SK-N-SH (cell line): ENCODE measurements around the gene NUDT14. TPM values are rescaled to one million over a fixed set of nuclear protein-coding genes. Genes with fewer than 3 reads are reported as not detected.
A peak's percentile ranks its signal among the peaks of the same experiment; 100 is the strongest.

Source experiments
- CTCF ChIA-PET: fragments of 300-600, 350-600 bp; formaldehyde crosslinking; extraction: SDS; loops from one replicate; lab custom pipeline; 2021; lab: Yijun Ruan, JAX
- POLR2A ChIA-PET: fragments of 350-600 bp; sonication (Branson Sonifier 250); formaldehyde crosslinking; extraction: SDS; loops from one replicate; lab custom pipeline; 2020; ENCODE audit warnings: antibody characterized with exemption, inconsistent platforms; lab: Yijun Ruan, JAX
- DNase-seq: peaks from one replicate; pipeline ENCODE4 v3.0.0; 2012
- H2AFZ ChIP-seq: fragments of 200-600 bp; sonication (generic); 2 replicates; pipeline ENCODE4 v1.8.1; 2016; ENCODE audit warnings: antibody characterized with exemption, mild to moderate bottlenecking, low read depth
- H3F3A ChIP-seq: fragments of 200-600 bp; sonication (generic); replicated peaks from 2 replicates; pipeline ENCODE3; 2016; ENCODE audit warnings: antibody characterized with exemption, mild to moderate bottlenecking; ENCODE audit not compliant: insufficient read depth
- H3K27ac ChIP-seq, 2 experiments: fragments of 200-500 bp in 1 of 2; fragments of 200-600 bp in 1 of 2; sonication (Bioruptor generic) in 1 of 2; sonication (generic), shearing (Covaris generic) in 1 of 2; 2 replicates each; pipeline versions ENCODE4 v1.5.1 to v1.6.1; 2014 to 2016; ENCODE audit warnings: low read depth in 2 of 2, inconsistent platforms in 1 of 2, low read length in 1 of 2, mild to moderate bottlenecking in 1 of 2, mixed read lengths in 1 of 2
- H3K27me3 ChIP-seq: fragments of 200-600 bp; sonication (generic), shearing (Covaris generic); 2 replicates; pipeline ENCODE4 v1.6.1; 2016; ENCODE audit warnings: mixed run types; ENCODE audit not compliant: insufficient read depth
- H3K36me3 ChIP-seq, 2 experiments: fragments of 200-500 bp in 1 of 2; fragments of 200-600 bp in 1 of 2; sonication (Bioruptor generic) in 1 of 2; sonication (generic) in 1 of 2; replicated peaks in 1 of 2; 2 replicates each; pipeline versions ENCODE3 to v1.5.1; 2014 to 2016; ENCODE audit warnings: low read length in 1 of 2, mild to moderate bottlenecking in 1 of 2; ENCODE audit not compliant: insufficient read depth in 2 of 2, control insufficient read depth in 1 of 2
- H3K4me1 ChIP-seq, 2 experiments: fragments of 200-500 bp in 1 of 2; fragments of 200-600 bp in 1 of 2; sonication (Bioruptor generic) in 1 of 2; sonication (generic), shearing (Covaris generic) in 1 of 2; 2 replicates each; pipeline versions ENCODE4 v1.5.1 to v1.6.1; 2014 to 2016; ENCODE audit warnings: low read depth in 1 of 2, low read length in 1 of 2, mixed run types in 1 of 2; ENCODE audit not compliant: insufficient read depth in 2 of 2, control insufficient read depth in 1 of 2
- H3K4me2 ChIP-seq: fragments of 200-600 bp; sonication (generic), shearing (Covaris generic); 2 replicates; pipeline ENCODE4 v1.6.1; 2017; ENCODE audit warnings: mixed run types
- H3K4me3 ChIP-seq, 2 experiments: fragments of 200-500 bp in 1 of 2; fragments of 200-600 bp in 1 of 2; sonication (Bioruptor generic) in 1 of 2; sonication (generic), shearing (Covaris generic) in 1 of 2; 2 replicates each; pipeline versions ENCODE4 v1.5.1 to v1.8.1; 2014 to 2016; ENCODE audit warnings: low read depth in 2 of 2, inconsistent platforms in 1 of 2, low read length in 1 of 2, mild to moderate bottlenecking in 1 of 2, mixed read lengths in 1 of 2, moderate library complexity in 1 of 2
- H3K79me2 ChIP-seq: fragments of 200-600 bp; sonication (generic); 2 replicates; pipeline ENCODE4 v1.8.1; 2017; ENCODE audit warnings: mild to moderate bottlenecking; ENCODE audit not compliant: insufficient read depth
- H3K9ac ChIP-seq: fragments of 200-600 bp; sonication (generic); 2 replicates; pipeline ENCODE4 v1.6.1; 2017; ENCODE audit warnings: mixed run types
- H3K9me2 ChIP-seq: fragments of 200-600 bp; sonication (generic); 2 replicates; pipeline ENCODE4 v1.6.1; 2017; ENCODE audit warnings: mixed run types
- H3K9me3 ChIP-seq: fragments of 200-600 bp; sonication (generic); 2 replicates; pipeline ENCODE4 v1.6.1; 2017; ENCODE audit warnings: mixed run types, mild to moderate bottlenecking, moderate library complexity
- H4K20me1 ChIP-seq: fragments of 200-600 bp; sonication (generic); 2 replicates; pipeline ENCODE4 v1.6.1; 2017; ENCODE audit warnings: mild to moderate bottlenecking, mixed run types; ENCODE audit not compliant: insufficient read depth
- CHD2 ChIP-seq: fragments of 150-350 bp; IDR thresholded peaks from 2 replicates; pipeline ENCODE4 v1.6.1; 2018; ENCODE audit warnings: low read length; ENCODE audit not compliant: partially characterized antibody
- CTCF ChIP-seq: fragments of 200-600 bp; sonication (generic); IDR thresholded peaks from 2 replicates; pipeline ENCODE4 v1.6.1; 2017; ENCODE audit warnings: antibody characterized with exemption, mild to moderate bottlenecking, moderate library complexity
- ELF1 ChIP-seq: IDR thresholded peaks from 2 replicates; pipeline ENCODE4 v1.4.0; 2012
- EP300 ChIP-seq, 2 experiments: IDR thresholded peaks; 2 replicates each; pipeline versions ENCODE4 v1.4.0 to v1.6.1; 2012; ENCODE audit warnings: borderline replicate concordance in 1 of 2, low read depth in 1 of 2, low read length in 1 of 2
- FOXJ3 ChIP-seq: sonication (generic); formaldehyde crosslinking; IDR thresholded peaks from 2 replicates; pipeline ENCODE4 v1.5.1; 2020; ENCODE audit warnings: mild to moderate bottlenecking, missing genetic modification reagents
- GABPA ChIP-seq: IDR thresholded peaks from 2 replicates; pipeline ENCODE4 v1.4.0; 2012; ENCODE audit warnings: low read depth, mild to moderate bottlenecking
- GATA2 ChIP-seq: sonication (generic); formaldehyde crosslinking; IDR thresholded peaks from 2 replicates; pipeline ENCODE4 v1.5.0; 2020; ENCODE audit warnings: mild to moderate bottlenecking, missing genetic modification reagents
- JUND ChIP-seq: IDR thresholded peaks from 2 replicates; pipeline ENCODE4 v1.4.0; 2012
- MAX ChIP-seq: IDR thresholded peaks from 2 replicates; pipeline ENCODE4 v1.4.0; 2012; ENCODE audit warnings: low read depth
- MEF2A ChIP-seq: IDR thresholded peaks from 2 replicates; pipeline ENCODE4 v1.4.0; 2012; ENCODE audit warnings: low read depth, borderline replicate concordance
- MXI1 ChIP-seq: IDR thresholded peaks from 2 replicates; pipeline ENCODE4 v1.6.1; 2012; ENCODE audit warnings: mild to moderate bottlenecking, low read depth, low read length, improper control_type of control experiment
- POLR2AphosphoS5 ChIP-seq: IDR thresholded peaks from 2 replicates; pipeline ENCODE4 v1.6.1; 2012; ENCODE audit warnings: low read depth, low read length
- RAD21 ChIP-seq: IDR thresholded peaks from 2 replicates; pipeline ENCODE4 v1.6.1; 2012; ENCODE audit warnings: mild to moderate bottlenecking, low read length
- RCOR1 ChIP-seq: fragments of 150-350 bp; IDR thresholded peaks from 2 replicates; pipeline ENCODE4 v1.6.1; 2017; ENCODE audit warnings: antibody characterized with exemption, low read length
- SIN3A ChIP-seq: IDR thresholded peaks from 2 replicates; pipeline ENCODE4 v1.6.1; 2012; ENCODE audit warnings: low read depth, mild to moderate bottlenecking, low read length, moderate library complexity, borderline replicate concordance
- SMC3 ChIP-seq: IDR thresholded peaks from 2 replicates; pipeline ENCODE4 v1.6.1; 2012; ENCODE audit warnings: low read depth, low read length, improper control_type of control experiment
- TEAD4 ChIP-seq: IDR thresholded peaks from 2 replicates; pipeline ENCODE4 v1.4.0; 2012; ENCODE audit warnings: mild to moderate bottlenecking, borderline replicate concordance; ENCODE audit not compliant: insufficient read depth
- USF2 ChIP-seq: fragments of 150-350 bp; IDR thresholded peaks from 2 replicates; pipeline ENCODE4 v1.6.1; 2017; ENCODE audit warnings: antibody characterized with exemption, low read length, low read depth, borderline replicate concordance
- YY1 ChIP-seq: IDR thresholded peaks from 2 replicates; pipeline ENCODE4 v1.4.0; 2012; ENCODE audit warnings: low read depth, mild to moderate bottlenecking
- ZBTB33 ChIP-seq: IDR thresholded peaks from 2 replicates; pipeline ENCODE4 v1.4.0; 2012; ENCODE audit warnings: low read depth, borderline replicate concordance
- WGBS: methylation state at CpG from one replicate; pipeline ENCODE4 v1.1.6; 2017; ENCODE audit warnings: low lambda C conversion rate; 5-methylcytosine and 5-hydroxymethylcytosine counted together
- polyA plus RNA-seq, 3 experiments: library from polyadenylated mRNA; depleted of rRNA; stranded (reverse); fragments of >200 nt; gene quantifications; 2 replicates each; pipeline ENCODE4 v1.2.3, GENCODE V29; 2012

The NUDT14 gene
- polyA plus RNA-seq, 1 of the 3 experiments (the other 2 are of a cell fraction) = 18.4 TPM

- Histone ChIP-seq H3K4me2 (no peak overlapping the region), H3K36me3 (peaks cover 8 to 37% of the 10 kb centered on the region in 2 experiments), H3F3A (no peaks in the 10 kb centered on the region), H4K20me1 (no peaks in the 10 kb centered on the region), H3K9me2 (no peaks in the 10 kb centered on the region), H2AFZ (no peak overlapping the region), H3K79me2 (no peaks in the 10 kb centered on the region; the same call in 1 of the 2 replicates), H3K27ac (peak overlapping the region in 1 of 2 experiments; percentile 93; a peak in 2 of 4 replicates), H3K4me3 (no peak overlapping the region), H3K9me3 (no peaks in the 10 kb centered on the region), H3K27me3 (no peaks in the 10 kb centered on the region), H3K9ac (no peak overlapping the region), H3K4me1 (peaks cover 0 to 26% of the 10 kb centered on the region in 2 experiments; a peak in 1 of 4 replicates)
- ChIA-PET POLR2A (interaction anchor here (1.5 kb wide), 2 partner anchors 27 to 39 kb away, joined by 4 to 6 read pairs; partner anchors contain the start of gene BTBD6), CTCF (interaction anchor here (0.9 to 1.6 kb wide), 8 partner anchors 9 to 245 kb away, joined by 3 to 5 read pairs (median 3); partner anchors contain the start of gene BRF1)
- DNase-seq = peak; percentile 86
- 81% methylated on average over 12 of the region's 29 CpGs for WGBS
- TF ChIP-seq GATA2 (peak; percentile 89), FOXJ3 (CRISPR knock-in tag) (peak; percentile 69; the same call in 1 of the 2 replicates), GABPA (no peak), MXI1 (peak; percentile 57; the same call in 1 of the 2 replicates), RCOR1 (peak; percentile 38; the same call in 1 of the 2 replicates), RAD21 (peak; percentile 34; the same call in 1 of the 2 replicates), CHD2 (peak; percentile 84), SMC3 (peak; percentile 2; the same call in 1 of the 2 replicates), POLR2AphosphoS5 (no peak)
Measured at GRCh38 chr14:105220699-105221597, 39.8 kb upstream of the NUDT14 start.

- no peak overlapping the region for H3K9ac ChIP-seq
- no peak overlapping the region for H3K4me3 ChIP-seq
- CTCF ChIA-PET = interaction anchor here (0.7 to 1.2 kb wide), 5 partner anchors 13 to 244 kb away, joined by 3 read pairs; no protein-coding TSS in a partner anchor
- no peak for TF ChIP-seq TEAD4
- TF ChIP-seq MAX = no peak
- no peak for TF ChIP-seq MEF2A
- TF ChIP-seq POLR2AphosphoS5 = no peak
- no peak for TF ChIP-seq SMC3
- no peak for TF ChIP-seq RAD21
- TF ChIP-seq ELF1 = no peak
- no peak for TF ChIP-seq JUND
- TF ChIP-seq FOXJ3 (CRISPR knock-in tag) = no peak
- no peak for TF ChIP-seq GABPA
- no peak for TF ChIP-seq USF2
- TF ChIP-seq EP300 (IDR thresholded peaks at IDR 0.05; ENCODE audit: borderline replicate concordance in 1 of 2, low read depth in 1 of 2, low read length in 1 of 2) = no peak
- no peak for TF ChIP-seq YY1
- no peak for TF ChIP-seq GATA2
- no peak for TF ChIP-seq MXI1
- TF ChIP-seq ZBTB33 = no peak
- TF ChIP-seq CTCF = no peak
- TF ChIP-seq SIN3A = no peak
- H3K4me1 ChIP-seq = peaks cover 0 to 26% of the 10 kb centered on the region in 2 experiments; a peak in 1 of 4 replicates
- no peaks in the 10 kb centered on the region for H3F3A ChIP-seq
- H3K27ac ChIP-seq = peak overlapping the region in 1 of 2 experiments; percentile 93; a peak in 2 of 4 replicates
- H3K79me2 ChIP-seq = no peaks in the 10 kb centered on the region; the same call in 1 of the 2 replicates
- no peak overlapping the region for H2AFZ ChIP-seq
- POLR2A ChIA-PET = no interaction called here
- H3K4me2 ChIP-seq = no peak overlapping the region
- no peak for DNase-seq
- no peaks in the 10 kb centered on the region for H3K27me3 ChIP-seq
- peaks cover 0 to 33% of the 10 kb centered on the region in 2 experiments for H3K36me3 ChIP-seq
- no peaks in the 10 kb centered on the region for H3K9me2 ChIP-seq
- no peaks in the 10 kb centered on the region for H4K20me1 ChIP-seq
- WGBS = 80% methylated on average over 3 of the region's 17 CpGs
- H3K9me3 ChIP-seq = no peaks in the 10 kb centered on the region
Measured at GRCh38 chr14:105219753-105220152, 38.6 kb upstream of the NUDT14 start.
